IMR-90 (cell line): Measurements from ENCODE around the gene SLC28A2. TPM values are rescaled to one million over a fixed set of nuclear protein-coding genes. Genes with fewer than 3 reads are reported as not detected.

ENCODE experiments used
- polyA plus RNA-seq, 3 experiments: library from polyadenylated mRNA; depleted of rRNA; stranded (reverse); fragments of >200 nt; gene quantifications; 2 replicates each; pipeline ENCODE4 v1.2.3, GENCODE V29; 2012; ENCODE audit warnings: low replicate concordance in 1 of 3
- total RNA-seq: library from RNA; depleted of rRNA; stranded (reverse); fragments of >200 nt; gene quantifications from 2 replicates; pipeline ENCODE4 v1.2.3, GENCODE V29; 2012; rRNA removed

Gene SLC28A2
- total and polyA plus RNA-seq, 2 of the 4 experiments (the other 2 are of a cell fraction) = not detected

Other genes starting within 250 kb of the SLC28A2 start
- gene SORD, start 229.0 kb upstream of the SLC28A2 start, total RNA-seq = 21.9 and 34.2 TPM in 2 replicates
- gene SORD, start 229.0 kb upstream of the SLC28A2 start, polyA plus RNA-seq (2012; rRNA removed) = 27.6 and 30.8 TPM in 2 replicates
- gene DUOX2, start 138.1 kb upstream of the SLC28A2 start, total RNA-seq = not detected in 2 replicates
- 0.03 TPM in 1 of 2 replicates, not detected in the other for gene DUOX2, start 138.1 kb upstream of the SLC28A2 start, polyA plus RNA-seq (2012; rRNA removed)
- gene DUOXA2, start 137.9 kb upstream of the SLC28A2 start, total RNA-seq = not detected in 2 replicates
- not detected in 2 replicates for gene DUOXA2, start 137.9 kb upstream of the SLC28A2 start, polyA plus RNA-seq (2012; rRNA removed)
- not detected in 2 replicates for gene DUOXA1, start 122.4 kb upstream of the SLC28A2 start, total RNA-seq
- 0.02 TPM in 1 of 2 replicates, not detected in the other for gene DUOXA1, start 122.4 kb upstream of the SLC28A2 start, polyA plus RNA-seq (2012; rRNA removed)
- gene DUOX1, start 122.2 kb upstream of the SLC28A2 start, total RNA-seq = not detected in 2 replicates
- gene DUOX1, start 122.2 kb upstream of the SLC28A2 start, polyA plus RNA-seq (2012; rRNA removed) = not detected in 2 replicates
- 1.8 and 2.2 TPM in 2 replicates for gene SHF, start 64.3 kb upstream of the SLC28A2 start, total RNA-seq
- gene SHF, start 64.3 kb upstream of the SLC28A2 start, polyA plus RNA-seq (2012; rRNA removed) = 3.5 and 3.8 TPM in 2 replicates
- 0.18 and 0.28 TPM in 2 replicates for gene GATM, start 126.3 kb downstream of the SLC28A2 start, total RNA-seq
- gene GATM, start 126.3 kb downstream of the SLC28A2 start, polyA plus RNA-seq (2012; rRNA removed) = 0.10 and 0.14 TPM in 2 replicates